BJ (cell line): ENCODE data around the gene CPLX3. TPM values are rescaled to one million over a fixed set of nuclear protein-coding genes. Genes with fewer than 3 reads are reported as not detected.

Experiments used
- CTCF ChIA-PET: fragments of 350-600 bp; formaldehyde crosslinking; extraction: SDS; loops from one replicate; lab custom pipeline; 2021; ENCODE audit warnings: antibody characterized with exemption, inconsistent platforms; lab: Yijun Ruan, JAX
- POLR2A ChIA-PET: fragments of 300-600 bp; sonication (Branson Sonifier 250); formaldehyde crosslinking; extraction: SDS; loops from one replicate; lab custom pipeline; 2021; ENCODE audit warnings: antibody characterized with exemption; lab: Charles Lee
- DNase-seq: peaks from one replicate; pipeline ENCODE4 v3.0.0-alpha.2; 2011; ENCODE audit warnings: low read depth
- H3K27me3 ChIP-seq: 2 replicates; pipeline ENCODE4 v1.6.0; 2011; ENCODE audit warnings: low read length; ENCODE audit not compliant: control insufficient read depth, insufficient read depth
- H3K36me3 ChIP-seq: 2 replicates; pipeline ENCODE4 v1.5.1; 2011; ENCODE audit warnings: low read length; ENCODE audit not compliant: control insufficient read depth, insufficient read depth
- H3K4me3 ChIP-seq: 2 replicates; pipeline ENCODE4 v1.5.1; 2011; ENCODE audit warnings: low read depth, mild to moderate bottlenecking, control low read depth, low read length
- polyA plus RNA-seq: library from polyadenylated mRNA; depleted of rRNA; stranded (reverse); fragments of >200 nt; gene quantifications from 2 replicates; pipeline ENCODE4 v1.2.3, GENCODE V29; 2011
- TF ChIP-seq, protein P1 (sequence below): IDR thresholded peaks from 2 replicates; pipeline ENCODE4 v1.5.1; 2011; ENCODE audit warnings: low read depth, mild to moderate bottlenecking, control low read depth, inconsistent platforms, low read length, moderate library complexity; ENCODE audit not compliant: insufficient read depth

CPLX3 gene
- polyA plus RNA-seq, 1 experiment = not detected

GRCh38 chr15:74807282-74807681 lies 19.1 kb upstream of the CPLX3 start:
- Histone ChIP-seq H3K27me3 (no peaks in the 10 kb centered on the region), H3K36me3 (peaks cover 10% of the 10 kb centered on the region), H3K4me3 (no peak overlapping the region)
- ChIA-PET CTCF (interaction anchor here (1.0 to 2.9 kb wide), 5 partner anchors 8 to 143 kb away, joined by 3 to 8 read pairs (median 4); no protein-coding TSS in a partner anchor), POLR2A (no interaction called here)
- no peak for DNase-seq
- TF ChIP-seq, protein P1, sequence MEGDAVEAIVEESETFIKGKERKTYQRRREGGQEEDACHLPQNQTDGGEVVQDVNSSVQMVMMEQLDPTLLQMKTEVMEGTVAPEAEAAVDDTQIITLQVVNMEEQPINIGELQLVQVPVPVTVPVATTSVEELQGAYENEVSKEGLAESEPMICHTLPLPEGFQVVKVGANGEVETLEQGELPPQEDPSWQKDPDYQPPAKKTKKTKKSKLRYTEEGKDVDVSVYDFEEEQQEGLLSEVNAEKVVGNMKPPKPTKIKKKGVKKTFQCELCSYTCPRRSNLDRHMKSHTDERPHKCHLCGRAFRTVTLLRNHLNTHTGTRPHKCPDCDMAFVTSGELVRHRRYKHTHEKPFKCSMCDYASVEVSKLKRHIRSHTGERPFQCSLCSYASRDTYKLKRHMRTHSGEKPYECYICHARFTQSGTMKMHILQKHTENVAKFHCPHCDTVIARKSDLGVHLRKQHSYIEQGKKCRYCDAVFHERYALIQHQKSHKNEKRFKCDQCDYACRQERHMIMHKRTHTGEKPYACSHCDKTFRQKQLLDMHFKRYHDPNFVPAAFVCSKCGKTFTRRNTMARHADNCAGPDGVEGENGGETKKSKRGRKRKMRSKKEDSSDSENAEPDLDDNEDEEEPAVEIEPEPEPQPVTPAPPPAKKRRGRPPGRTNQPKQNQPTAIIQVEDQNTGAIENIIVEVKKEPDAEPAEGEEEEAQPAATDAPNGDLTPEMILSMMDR = no peak

- TF ChIP-seq, protein P1 = no peak
- DNase-seq = no peak
- Histone ChIP-seq H3K36me3 (peaks cover 6% of the 10 kb centered on the region), H3K4me3 (no peak overlapping the region), H3K27me3 (no peaks in the 10 kb centered on the region)
- ChIA-PET POLR2A (no interaction called here), CTCF (interaction anchor here (0.6 to 2.9 kb wide), 10 partner anchors 8 to 433 kb away, joined by 3 to 8 read pairs (median 4); no protein-coding TSS in a partner anchor)
Measured at GRCh38 chr15:74808078-74808839, 18.2 kb upstream of the CPLX3 start.

GRCh38 chr15:74808840-74809229 lies 17.6 kb upstream of the CPLX3 start:
- POLR2A ChIA-PET = no interaction called here
- H3K36me3 ChIP-seq = peaks cover 2% of the 10 kb centered on the region; the same call in 1 of the 2 replicates
- TF ChIP-seq, protein P1 = no peak
- no peak overlapping the region for H3K4me3 ChIP-seq
- H3K27me3 ChIP-seq = no peaks in the 10 kb centered on the region
- CTCF ChIA-PET = interaction anchor here (0.6 to 2.9 kb wide), 10 partner anchors 8 to 434 kb away, joined by 3 to 8 read pairs (median 4); no protein-coding TSS in a partner anchor
- DNase-seq = no peak

GRCh38 chr15:74809242-74809641 lies 17.2 kb upstream of the CPLX3 start:
- ChIA-PET POLR2A (no interaction called here), CTCF (interaction anchor here (0.6 to 2.9 kb wide), 14 partner anchors 8 to 434 kb away, joined by 3 to 8 read pairs (median 4); no protein-coding TSS in a partner anchor)
- H3K36me3 ChIP-seq = peaks cover 2% of the 10 kb centered on the region; the same call in 1 of the 2 replicates
- H3K27me3 ChIP-seq = no peaks in the 10 kb centered on the region
- TF ChIP-seq, protein P1 = no peak
- H3K4me3 ChIP-seq = no peak overlapping the region
- DNase-seq = no peak

- no peak for DNase-seq
- TF ChIP-seq, protein P1 = no peak
- Histone ChIP-seq H3K4me3 (no peak overlapping the region), H3K27me3 (no peaks in the 10 kb centered on the region), H3K36me3 (peaks cover under 1% of the 10 kb centered on the region; the same call in 1 of the 2 replicates)
- ChIA-PET CTCF (interaction anchor here (0.6 to 2.3 kb wide), 12 partner anchors 9 to 435 kb away, joined by 3 to 8 read pairs (median 3); no protein-coding TSS in a partner anchor), POLR2A (interaction anchor here (0.6 kb wide), 1 partner anchor 100 kb away, joined by 3 read pairs; no protein-coding TSS in a partner anchor)
Measured at GRCh38 chr15:74809956-74810355, 16.5 kb upstream of the CPLX3 start.
